HepG2 (cell line): Measurements from ENCODE around the gene NDOR1. TPM values are rescaled to one million over a fixed set of nuclear protein-coding genes. Genes with fewer than 3 reads are reported as not detected.

Experiments
- AGO1 ChIP-seq: fragments of 200-400 bp; formaldehyde crosslinking; IDR thresholded peaks from 2 replicates; pipeline ENCODE4 v1.6.1; 2017; ENCODE audit warnings: mild to moderate bottlenecking, low read depth, low read length, moderate library complexity; ENCODE audit not compliant: poor library complexity, severe bottlenecking
- ZNF124 ChIP-seq: sonication (generic); formaldehyde crosslinking; IDR thresholded peaks from 2 replicates; pipeline ENCODE4 v1.4.0; 2020; ENCODE audit warnings: missing genetic modification reagents
- ZNF609 ChIP-seq: sonication (generic); formaldehyde crosslinking; IDR thresholded peaks from 2 replicates; pipeline ENCODE4 v1.4.0; 2020; ENCODE audit warnings: mild to moderate bottlenecking, missing genetic modification reagents, borderline replicate concordance
- polyA plus RNA-seq, 8 experiments: library from polyadenylated mRNA; depleted of rRNA in 3 of 8; stranded (reverse) in 7 of 8; unstranded in 1 of 8; fragments of >200 nt; fragmentation: Illumina TruSeq in 4 of 8; extraction: Trizol in 4 of 8; gene quantifications; 2 replicates each; pipeline versions ENCODE4 v1.2.1 to v1.2.3, GENCODE V29; 2011 to 2016; ENCODE audit warnings: low read depth in 4 of 8, missing spikeins in 1 of 8, mixed read lengths in 1 of 8; ENCODE audit not compliant: insufficient read depth in 1 of 8
- total RNA-seq, 5 experiments: library from RNA; depleted of rRNA; stranded (reverse); fragments of >200 nt; fragmentation: Illumina TruSeq; extraction: Trizol; gene quantifications; 2 replicates each; pipeline ENCODE4 v1.2.3, GENCODE V29; 2016; ENCODE audit warnings: low read depth in 1 of 5
- TF ChIP-seq, protein P1 (sequence below): sonication (generic); formaldehyde crosslinking; IDR thresholded peaks from 2 replicates; pipeline ENCODE4 v1.5.0; 2020; ENCODE audit warnings: missing genetic modification reagents
- TF ChIP-seq, protein P2 (sequence below), 2 experiments: sonication (generic) in 1 of 2; formaldehyde crosslinking in 1 of 2; IDR thresholded peaks; 2 replicates each; pipeline versions ENCODE4 v1.4.0 to v1.6.1; 2016 to 2020; ENCODE audit warnings: borderline replicate concordance in 1 of 2, low read depth in 1 of 2, mild to moderate bottlenecking in 1 of 2, missing genetic modification reagents in 1 of 2
- TF ChIP-seq, protein P3 (sequence below): sonication (generic); formaldehyde crosslinking; IDR thresholded peaks from 2 replicates; pipeline ENCODE4 v1.8.1; 2023; ENCODE audit warnings: missing genetic modification reagents, inconsistent platforms, borderline replicate concordance

Gene NDOR1
- total and polyA plus RNA-seq, 2 of the 13 experiments (the other 11 are each of a cell fraction or from before 2014, with no cell fraction given): 3.6 to 8.7 TPM

- TF ChIP-seq, protein P1, sequence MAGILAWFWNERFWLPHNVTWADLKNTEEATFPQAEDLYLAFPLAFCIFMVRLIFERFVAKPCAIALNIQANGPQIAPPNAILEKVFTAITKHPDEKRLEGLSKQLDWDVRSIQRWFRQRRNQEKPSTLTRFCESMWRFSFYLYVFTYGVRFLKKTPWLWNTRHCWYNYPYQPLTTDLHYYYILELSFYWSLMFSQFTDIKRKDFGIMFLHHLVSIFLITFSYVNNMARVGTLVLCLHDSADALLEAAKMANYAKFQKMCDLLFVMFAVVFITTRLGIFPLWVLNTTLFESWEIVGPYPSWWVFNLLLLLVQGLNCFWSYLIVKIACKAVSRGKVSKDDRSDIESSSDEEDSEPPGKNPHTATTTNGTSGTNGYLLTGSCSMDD: 0 out of 2 replicates have a peak, but pooled peaks have one; percentile 65
- TF ChIP-seq, protein P2, sequence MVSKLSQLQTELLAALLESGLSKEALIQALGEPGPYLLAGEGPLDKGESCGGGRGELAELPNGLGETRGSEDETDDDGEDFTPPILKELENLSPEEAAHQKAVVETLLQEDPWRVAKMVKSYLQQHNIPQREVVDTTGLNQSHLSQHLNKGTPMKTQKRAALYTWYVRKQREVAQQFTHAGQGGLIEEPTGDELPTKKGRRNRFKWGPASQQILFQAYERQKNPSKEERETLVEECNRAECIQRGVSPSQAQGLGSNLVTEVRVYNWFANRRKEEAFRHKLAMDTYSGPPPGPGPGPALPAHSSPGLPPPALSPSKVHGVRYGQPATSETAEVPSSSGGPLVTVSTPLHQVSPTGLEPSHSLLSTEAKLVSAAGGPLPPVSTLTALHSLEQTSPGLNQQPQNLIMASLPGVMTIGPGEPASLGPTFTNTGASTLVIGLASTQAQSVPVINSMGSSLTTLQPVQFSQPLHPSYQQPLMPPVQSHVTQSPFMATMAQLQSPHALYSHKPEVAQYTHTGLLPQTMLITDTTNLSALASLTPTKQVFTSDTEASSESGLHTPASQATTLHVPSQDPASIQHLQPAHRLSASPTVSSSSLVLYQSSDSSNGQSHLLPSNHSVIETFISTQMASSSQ (IDR thresholded peaks at IDR 0.05; ENCODE audit: low read depth): no peak
- TF ChIP-seq, protein P2 (CRISPR knock-in tag; IDR thresholded peaks at IDR 0.05; ENCODE audit: borderline replicate concordance): no peak; the same call in 1 of the 2 replicates
- no peak for TF ChIP-seq AGO1
- peak; percentile 76; the same call in 1 of the 2 replicates for TF ChIP-seq ZNF124 (CRISPR knock-in tag)
- TF ChIP-seq, protein P3, sequence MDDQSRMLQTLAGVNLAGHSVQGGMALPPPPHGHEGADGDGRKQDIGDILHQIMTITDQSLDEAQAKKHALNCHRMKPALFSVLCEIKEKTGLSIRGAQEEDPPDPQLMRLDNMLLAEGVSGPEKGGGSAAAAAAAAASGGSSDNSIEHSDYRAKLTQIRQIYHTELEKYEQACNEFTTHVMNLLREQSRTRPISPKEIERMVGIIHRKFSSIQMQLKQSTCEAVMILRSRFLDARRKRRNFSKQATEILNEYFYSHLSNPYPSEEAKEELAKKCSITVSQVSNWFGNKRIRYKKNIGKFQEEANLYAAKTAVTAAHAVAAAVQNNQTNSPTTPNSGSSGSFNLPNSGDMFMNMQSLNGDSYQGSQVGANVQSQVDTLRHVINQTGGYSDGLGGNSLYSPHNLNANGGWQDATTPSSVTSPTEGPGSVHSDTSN (CRISPR knock-in tag): peak; percentile 93; the same call in 1 of the 2 replicates
- TF ChIP-seq ZNF609 (CRISPR knock-in tag): no peak
Measured at GRCh38 chr9:137240841-137241489, 35.5 kb downstream of the NDOR1 start, which contains the start of gene TUBB4B (continued).
